ENCODE results near the gene SIPA1L3. TPM values are rescaled to one million over a fixed set of nuclear protein-coding genes. Genes with fewer than 3 reads are reported as not detected.

SIPA1L3 gene
- total and polyA plus RNA-seq, 2 experiments from 2014 or later, result 15.7 to 54.1 TPM

GRCh38 chr19:38245826-38246498, 339.0 kb downstream of the SIPA1L3 start:
- Histone ChIP-seq H3K4me3 (no peak overlapping the region), H3K27me3 (ENCODE audit: insufficient read depth) (peaks cover 8% of the 10 kb centered on the region; the same call in 1 of the 2 replicates), H3K36me3 (ENCODE audit: insufficient read depth) (no peaks in the 10 kb centered on the region), H3K4me1 (ENCODE audit: insufficient read depth) (peaks cover 13% of the 10 kb centered on the region), H3K27ac (ENCODE audit: low read depth) (peak overlapping the region; percentile 57; the same call in 1 of the 2 replicates), H4K20me1 (replicated peaks; ENCODE audit: insufficient read depth) (no peaks in the 10 kb centered on the region), H3K4me2 (no peak overlapping the region), H3K9me2 (ENCODE audit: insufficient read depth) (no peaks in the 10 kb centered on the region), H2AFZ (no peak overlapping the region), H3F3A (replicated peaks; ENCODE audit: low read depth) (0 out of 2 replicates have a peak, but pooled peaks cover 21% of the 10 kb centered on the region), H3K79me2 (replicated peaks; ENCODE audit: insufficient read depth) (no peaks in the 10 kb centered on the region)
- DNase-seq (ENCODE audit: low spot score) (no peak), ATAC-seq (no peak)
- H3K9me3 Mint-ChIP-seq, result no peaks in the 10 kb centered on the region; the same call in 2 of the 3 replicates
- H3K4me3 Mint-ChIP-seq, result no peak overlapping the region; the same call in 2 of the 3 replicates
- H3K27me3 Mint-ChIP-seq (ENCODE audit: insufficient read depth, low read depth, poor library complexity), result peaks cover 17% of the 10 kb centered on the region
- no peak overlapping the region for H3K27ac Mint-ChIP-seq
- H3K4me1 Mint-ChIP-seq, result peaks cover 16% of the 10 kb centered on the region
- no peaks in the 10 kb centered on the region for H3K36me3 Mint-ChIP-seq (ENCODE audit: low read depth)
- TF ChIP-seq CTCF (conservative IDR thresholded peaks at IDR 0.05; ENCODE audit: low read depth in 2 of 2), result no peak
- TF ChIP-seq ETS1 (IDR thresholded peaks at IDR 0.05), result no peak
- TF ChIP-seq JUNB (IDR thresholded peaks at IDR 0.05; ENCODE audit: unreplicated experiment), result no peak
- no peak for TF ChIP-seq ZNF331 (CRISPR knock-in tag; IDR thresholded peaks at IDR 0.05; ENCODE audit: low read depth)
- TF ChIP-seq EZH2phosphoT487 (IDR thresholded peaks at IDR 0.05; ENCODE audit: unreplicated experiment), result no peak
- TF ChIP-seq NANOG (IDR thresholded peaks at IDR 0.05; ENCODE audit: borderline replicate concordance), result no peak
- no peak for TF ChIP-seq ZNF462 (CRISPR knock-in tag; IDR thresholded peaks at IDR 0.05)
- TF ChIP-seq POLR2AphosphoS5 (IDR thresholded peaks at IDR 0.05; ENCODE audit: low read depth), result no peak
- TF ChIP-seq CREB1 (CRISPR knock-in tag; IDR thresholded peaks at IDR 0.05; ENCODE audit: low read depth), result no peak
- TF ChIP-seq STAT1 (IDR thresholded peaks at IDR 0.05; ENCODE audit: unreplicated experiment), result no peak
- TF ChIP-seq EZH2 (IDR thresholded peaks at IDR 0.05; ENCODE audit: low read depth, unreplicated experiment), result no peak

All from GM23338 (cell line).